H54 (cell line): ENCODE data around the gene TMEM40.
"Not testable (repeated sequence)": the region's sequence is repeated elsewhere in the genome, so short reads cannot be mapped to it uniquely, and the experiment has no call there.

Experiments used
- DNase-seq: peaks from one replicate; pipeline ENCODE4 v3.0.0; 2011; ENCODE audit warnings: low spot score, mixed read lengths; ENCODE audit not compliant: insufficient read length
- FAIRE-seq: peaks from 3 replicates; lab custom pipeline; 2011; peaks lifted over from hg19 to GRCh38; lab: Jason Lieb, UNC
- POLR2A ChIP-seq: IDR thresholded peaks from 2 replicates; pipeline ENCODE4 v1.6.1; 2011; ENCODE audit warnings: low read depth, mild to moderate bottlenecking, low read length

Gene TMEM40

DNA sequence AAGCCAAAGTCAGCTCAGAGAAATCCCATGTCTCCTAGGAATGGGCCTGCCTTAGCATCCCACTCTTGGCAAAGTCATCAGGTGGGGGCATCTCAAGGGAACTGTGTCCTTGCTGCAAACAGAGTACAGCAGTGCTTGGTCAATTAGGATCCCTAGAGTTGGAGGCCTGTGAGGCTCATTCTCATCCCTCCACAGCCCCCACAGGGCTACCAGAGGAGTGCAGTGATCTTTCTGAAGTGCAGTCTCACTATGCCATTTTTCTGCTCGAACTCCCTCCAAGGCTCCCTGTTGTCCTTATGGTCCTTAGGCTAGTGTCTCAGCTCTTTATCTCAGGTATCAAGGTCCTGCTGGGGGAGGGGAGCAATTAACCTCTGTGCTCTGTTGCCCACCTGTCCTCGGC is 31.1 kb downstream of the TMEM40 start:
- DNase-seq (no peak), FAIRE-seq (no peak)
- no peak for TF ChIP-seq POLR2A

DNA sequence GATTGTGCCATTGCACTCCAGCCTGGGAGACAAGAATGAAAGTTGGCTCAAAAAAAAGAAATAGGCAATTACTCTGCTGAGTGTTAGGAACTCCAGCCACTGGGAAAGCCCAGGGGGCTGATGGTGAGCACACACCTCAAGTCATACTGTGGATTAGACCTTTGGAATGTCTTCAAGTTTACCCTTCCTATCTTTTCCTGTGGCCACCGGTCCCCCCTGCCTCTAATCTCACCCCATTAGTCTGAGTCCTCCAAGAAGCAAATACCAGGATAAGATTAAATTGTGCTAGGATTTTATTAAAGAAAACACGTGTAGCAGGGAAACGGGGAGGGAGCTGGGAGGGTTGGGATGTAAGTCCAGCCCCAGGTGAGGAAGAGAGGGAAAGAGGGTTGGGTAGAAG is 31.6 kb downstream of the TMEM40 start:
- FAIRE-seq (no peak), DNase-seq (no peak)
- no peak for TF ChIP-seq POLR2A

DNA sequence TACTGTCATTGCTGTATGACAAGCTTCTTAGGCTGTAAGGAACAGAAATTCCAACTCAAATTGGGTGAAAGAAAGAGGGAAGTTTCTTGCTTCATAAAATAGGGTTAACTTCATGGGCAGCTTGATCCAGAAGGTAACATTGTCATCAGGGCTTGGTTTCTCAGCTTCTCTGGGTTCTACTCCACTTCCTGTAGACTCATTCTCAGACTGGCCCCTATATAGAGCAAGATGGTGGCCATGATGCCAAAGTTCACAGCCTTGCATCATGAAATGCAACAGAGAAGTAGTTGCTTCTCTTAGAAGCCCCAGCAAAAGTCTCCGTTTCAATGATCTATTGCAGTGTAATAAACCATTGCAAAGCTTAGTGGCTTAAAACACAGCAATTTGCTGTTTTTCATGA is 33.6 kb downstream of the TMEM40 start:
- no peak for TF ChIP-seq POLR2A
- DNase-seq (no peak), FAIRE-seq (no peak)

DNA sequence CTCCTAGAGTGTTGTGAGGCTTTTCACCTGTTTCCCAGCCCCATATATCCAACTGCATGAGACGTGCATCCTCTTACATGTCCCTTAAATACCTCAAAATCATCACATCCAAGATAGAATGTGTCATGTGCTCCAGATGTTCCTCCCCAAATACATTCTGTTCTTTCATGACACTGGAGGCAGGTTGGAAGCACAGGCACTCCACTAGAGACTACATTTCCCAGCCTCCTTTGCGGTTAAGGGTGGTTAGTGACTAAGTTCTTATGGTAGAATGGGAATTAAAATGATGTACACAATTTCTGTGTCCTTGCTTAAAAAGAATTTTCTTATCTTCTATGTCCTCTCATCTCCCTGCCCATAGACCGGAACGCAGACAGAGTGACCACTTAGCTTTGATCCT is 34.3 kb downstream of the TMEM40 start:
- DNase-seq (no peak), FAIRE-seq (no peak)

DNA sequence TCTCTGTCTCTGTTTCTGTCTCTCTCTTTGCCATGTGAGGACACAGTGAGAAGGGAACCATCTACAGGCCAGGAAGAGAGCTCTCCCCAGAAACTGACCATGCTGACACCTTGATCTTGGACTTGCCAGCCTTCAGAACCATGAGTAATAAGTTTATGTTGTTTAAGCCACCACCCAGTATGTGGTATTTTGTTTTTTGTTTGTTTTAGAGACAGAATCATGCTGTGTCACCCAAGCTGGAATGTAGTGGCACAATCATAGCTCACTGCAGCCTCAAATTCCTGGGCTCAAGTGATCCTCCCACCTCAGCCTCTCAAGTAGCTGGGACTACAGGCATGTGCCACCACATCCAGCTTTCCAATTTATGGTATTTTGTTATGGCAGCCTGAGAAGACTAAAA is 35.7 kb downstream of the TMEM40 start:
- not testable (repeated sequence) for FAIRE-seq, DNase-seq

More for the DNA sequence above, 34.3 kb downstream of the TMEM40 start:
- TF ChIP-seq POLR2A, result no peak

DNA sequence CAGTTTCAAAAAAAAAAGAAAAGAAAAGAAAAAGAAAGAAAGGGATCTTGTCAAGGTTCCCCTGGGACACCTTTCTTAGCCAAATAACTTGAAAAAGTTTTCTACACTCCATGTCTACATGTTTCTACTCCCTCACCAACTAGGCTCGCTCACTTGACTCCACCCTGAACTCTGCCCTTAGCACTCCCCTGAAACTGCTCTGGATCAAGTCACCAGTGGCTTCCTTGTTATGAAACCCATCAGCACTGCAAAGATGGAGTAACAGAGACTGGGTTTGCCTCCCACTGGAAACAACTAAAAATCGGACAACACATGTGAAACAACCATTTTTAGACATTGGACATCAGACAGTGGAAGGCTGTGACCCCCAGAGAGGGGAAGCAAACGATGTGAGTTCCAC is 36.8 kb downstream of the TMEM40 start:
- DNase-seq, result no peak
- FAIRE-seq, result no peak
- TF ChIP-seq POLR2A, result no peak

DNA sequence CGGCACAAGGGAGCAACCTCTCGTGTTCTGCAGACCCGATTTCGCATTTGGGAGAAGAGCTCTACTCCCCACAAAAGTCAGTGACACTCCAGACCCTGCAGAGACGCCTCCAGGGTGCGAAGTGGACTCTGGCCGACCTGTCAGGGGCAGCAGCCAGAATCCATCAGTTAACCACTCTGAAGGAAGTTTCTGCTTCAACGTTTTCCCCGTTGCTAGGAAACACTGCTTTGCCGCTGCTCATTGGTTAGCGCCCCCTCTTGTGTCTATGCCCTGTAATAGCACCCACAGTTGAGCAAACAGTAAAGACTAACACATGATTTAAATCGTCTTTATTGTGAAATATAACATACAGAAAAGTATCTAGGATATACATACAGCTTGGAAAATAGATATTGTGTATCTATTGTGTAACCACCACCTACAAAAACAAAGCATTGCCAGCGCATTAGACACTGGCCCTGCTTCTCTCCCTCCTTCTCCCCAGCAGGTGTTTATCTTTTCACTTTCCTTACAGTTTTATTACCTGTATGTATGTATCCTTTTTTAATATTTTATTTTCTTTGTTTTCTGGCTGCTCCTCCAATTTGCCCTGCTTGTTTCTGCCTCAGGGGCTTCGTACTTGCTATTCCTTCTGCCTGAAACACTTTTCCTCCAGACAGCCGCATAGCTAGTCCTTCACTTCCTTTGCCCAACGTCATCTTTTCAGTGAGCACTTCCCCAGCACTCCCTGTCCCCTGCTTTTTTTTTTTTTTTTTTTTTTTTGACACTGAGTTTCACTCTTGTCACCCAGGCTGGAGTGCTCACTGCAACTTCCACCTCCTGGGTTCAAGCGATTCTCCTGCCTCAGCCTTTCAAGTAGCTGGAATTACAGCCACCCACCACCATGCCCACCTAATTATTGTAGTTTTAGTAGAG is 38.8 kb downstream of the TMEM40 start:
- FAIRE-seq (peak; percentile 53), DNase-seq (peak; percentile 75)
- TF ChIP-seq POLR2A, result no peak

DNA sequence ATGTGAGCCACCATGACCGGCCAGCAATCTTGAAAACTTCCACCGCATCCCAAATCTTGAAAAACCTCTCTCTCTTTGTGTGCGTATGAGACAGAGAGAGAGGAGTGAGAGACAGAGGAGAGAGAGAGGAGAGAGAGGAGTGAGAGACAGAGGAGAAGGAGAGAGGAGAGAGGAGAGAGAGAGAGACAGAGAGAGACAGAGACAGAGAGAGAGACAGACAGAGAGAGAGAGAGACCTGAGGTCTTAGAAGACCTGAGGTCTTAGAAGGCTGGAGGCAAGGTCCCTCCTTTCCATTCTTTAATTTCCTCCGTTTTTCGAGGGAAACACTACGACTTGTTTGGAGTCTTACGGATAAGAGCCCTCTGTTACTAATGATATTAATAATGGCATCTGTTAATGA is 39.5 kb downstream of the TMEM40 start:
- no peak for DNase-seq
- TF ChIP-seq POLR2A, result no peak
- FAIRE-seq, result no peak

DNA sequence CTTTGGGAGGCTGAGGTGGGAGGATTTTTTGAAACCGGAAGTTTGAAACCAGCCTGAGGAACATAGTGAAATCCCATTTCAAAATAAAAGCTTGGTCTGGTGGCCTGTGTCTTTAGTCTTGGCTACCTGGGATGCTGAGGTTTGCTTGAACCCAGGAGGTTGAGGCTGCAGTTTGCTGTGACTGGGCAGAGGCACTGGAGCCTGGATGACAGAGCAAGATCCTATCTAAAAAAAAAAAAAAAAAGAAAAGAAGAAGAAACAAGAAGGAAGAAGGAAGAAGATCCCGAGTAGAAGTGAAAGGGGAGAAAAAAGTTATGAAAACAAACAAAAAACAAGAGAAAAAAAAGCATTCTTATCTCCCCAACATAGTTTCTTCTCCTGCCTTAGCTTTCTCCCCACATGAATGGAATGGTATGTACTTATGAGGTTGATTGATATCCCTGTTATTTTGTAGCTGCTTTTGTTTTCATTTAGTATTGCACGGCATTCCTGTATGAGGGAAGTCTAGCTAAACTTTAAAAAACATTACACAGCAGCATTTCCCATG is 42.4 kb downstream of the TMEM40 start:
- DNase-seq, result no peak
- no peak for FAIRE-seq

DNA sequence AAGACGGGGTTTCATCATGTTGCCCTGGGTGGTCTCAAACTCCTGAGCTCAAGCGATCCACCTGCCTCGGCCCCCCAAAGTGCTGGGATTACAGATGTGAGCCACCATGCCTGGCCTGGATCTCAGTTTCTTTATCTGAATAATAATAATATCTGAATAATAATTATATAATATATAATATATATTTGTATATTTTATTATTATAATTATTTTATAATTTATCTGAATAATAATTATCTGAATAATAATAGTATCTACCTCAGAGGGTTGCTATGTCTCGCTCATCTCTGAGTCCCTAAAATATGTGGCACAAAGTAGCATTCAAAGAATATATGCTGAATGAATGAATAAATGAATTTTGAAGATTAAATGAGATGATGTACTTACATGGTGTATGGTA is 44.8 kb downstream of the TMEM40 start:
- DNase-seq (no peak), FAIRE-seq (no peak)
- no peak for TF ChIP-seq POLR2A

More for the DNA sequence above, 42.4 kb downstream of the TMEM40 start:
- no peak for TF ChIP-seq POLR2A

DNA sequence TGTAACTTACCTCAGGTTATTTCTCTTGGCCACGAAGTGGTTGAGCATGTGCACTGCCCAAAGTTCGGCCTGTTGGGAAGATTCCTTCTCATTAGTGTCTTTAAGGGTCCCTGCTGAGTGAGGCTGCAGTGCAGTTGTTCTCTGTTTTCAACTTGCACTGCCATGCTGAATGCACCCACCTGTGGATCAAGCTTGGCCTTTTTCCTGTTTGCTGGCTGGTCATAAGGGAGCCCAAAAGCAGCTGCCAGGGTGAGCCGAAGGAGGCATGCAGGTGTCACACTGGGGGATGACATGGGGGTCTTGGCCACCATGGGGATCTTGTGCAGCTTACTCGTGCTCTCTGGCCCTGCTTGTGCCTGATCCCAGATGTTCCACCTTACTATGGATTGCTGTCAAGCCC is 49.0 kb downstream of the TMEM40 start:
- no peak for TF ChIP-seq POLR2A
- DNase-seq (no peak), FAIRE-seq (no peak)

DNA sequence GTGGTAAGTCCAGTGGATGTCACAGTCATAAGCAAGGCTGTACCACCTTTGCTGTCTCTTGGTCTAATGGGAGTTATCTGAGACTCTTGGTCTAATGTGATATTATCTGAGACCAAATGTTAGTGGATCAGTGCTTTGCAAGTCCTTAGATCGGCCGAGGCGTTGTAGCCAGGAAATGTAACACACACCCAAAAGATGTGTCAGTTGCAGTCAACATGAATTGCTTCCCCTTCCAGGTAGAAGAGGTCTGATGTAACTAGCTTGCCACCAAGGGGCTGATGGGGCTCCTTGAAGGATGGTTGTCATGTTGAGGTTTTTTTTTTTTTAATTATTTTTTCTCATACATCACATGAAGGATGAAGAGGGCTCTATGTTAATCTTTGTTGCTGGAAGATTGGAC is 49.7 kb downstream of the TMEM40 start:
- TF ChIP-seq POLR2A, result no peak
- FAIRE-seq, result no peak

DNA sequence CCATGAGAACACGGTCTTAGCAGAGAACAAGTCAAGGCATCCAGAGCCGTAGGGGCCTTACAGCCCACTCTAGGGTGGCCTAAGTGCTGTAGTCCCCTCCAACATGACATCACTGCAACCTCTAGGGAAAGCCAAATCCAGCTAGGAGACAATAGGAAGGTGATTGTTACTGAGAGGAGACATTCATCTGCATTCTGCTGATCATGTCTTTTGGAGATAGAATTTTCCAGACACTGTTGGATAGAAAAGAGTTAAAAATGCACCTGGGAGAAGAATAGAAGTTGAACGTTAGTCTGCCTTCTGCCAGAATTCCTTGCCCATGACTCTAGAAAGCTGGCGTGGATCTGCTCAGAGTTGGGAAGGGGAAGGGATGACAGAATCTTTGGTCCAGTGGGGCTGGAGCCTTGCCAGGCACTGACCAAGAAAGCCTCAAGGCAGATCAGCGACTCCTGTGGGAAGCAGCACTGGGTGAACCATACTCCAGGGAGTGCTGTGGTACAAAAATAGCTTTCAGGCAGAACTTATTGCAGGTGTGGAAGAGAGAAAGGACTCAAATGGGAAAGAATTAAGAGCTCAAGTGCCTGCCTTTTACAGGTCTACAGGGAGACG is 50.4 kb downstream of the TMEM40 start:
- TF ChIP-seq POLR2A, result no peak
- DNase-seq (peak; percentile 74), FAIRE-seq (peak; percentile 78)

More for the DNA sequence above, 49.7 kb downstream of the TMEM40 start:
- DNase-seq, result no peak

DNA sequence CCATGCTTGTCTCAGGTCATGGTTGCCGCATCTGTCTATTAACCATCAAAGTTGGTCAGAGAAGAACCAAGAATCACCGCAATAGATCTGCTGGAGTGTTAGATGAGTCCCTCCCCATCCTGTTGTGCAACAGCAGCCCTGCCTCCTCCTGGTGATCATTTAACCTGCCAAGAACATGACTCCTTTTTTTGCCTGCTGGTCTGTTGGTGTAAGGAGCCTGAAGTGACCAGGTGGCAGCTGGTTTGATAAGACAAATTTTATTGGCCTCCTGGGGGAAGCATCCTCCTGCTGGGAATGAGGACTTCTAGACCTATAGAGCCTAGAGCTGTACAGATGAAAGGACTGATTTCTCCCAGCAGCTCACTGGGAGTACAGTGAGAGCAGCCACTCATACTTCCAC is 51.6 kb downstream of the TMEM40 start:
- FAIRE-seq (no peak), DNase-seq (no peak)
- no peak for TF ChIP-seq POLR2A

DNA sequence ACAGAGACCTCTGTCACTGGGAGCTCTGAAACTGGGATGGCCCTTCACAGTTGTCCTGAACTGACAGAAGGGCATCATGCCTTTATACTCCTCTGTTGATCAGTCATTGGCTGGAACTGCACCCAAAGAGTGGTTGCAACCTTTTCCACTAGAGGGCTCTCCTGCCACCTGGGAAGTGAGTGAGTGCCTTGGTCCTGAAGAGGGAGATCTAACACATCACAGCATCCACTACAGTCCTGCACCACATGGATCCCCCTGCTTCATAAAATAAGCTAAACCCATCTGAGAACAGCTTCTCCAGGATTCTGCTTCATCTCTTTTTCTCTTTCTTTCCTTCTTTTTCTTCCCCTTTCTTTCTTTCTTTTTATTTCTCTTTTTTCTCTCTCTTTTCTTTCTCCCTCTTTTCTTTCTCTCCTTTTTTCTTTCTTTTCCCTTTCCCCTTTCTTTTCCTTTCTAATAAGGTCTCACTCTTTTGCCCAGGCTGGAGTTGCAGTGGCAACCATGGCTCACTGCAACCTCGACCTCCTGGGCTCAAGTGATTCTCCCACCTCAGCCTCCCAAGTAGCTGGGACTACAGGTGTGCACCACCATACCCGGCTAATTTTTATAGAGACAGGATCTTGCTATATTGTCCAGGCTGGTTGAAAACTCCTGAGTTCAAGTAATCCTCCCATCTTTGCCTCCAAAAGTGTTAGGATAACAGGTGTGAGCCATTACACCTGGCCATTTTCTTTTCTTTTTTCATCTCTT is 52.4 kb downstream of the TMEM40 start:
- DNase-seq (peak; percentile 55), FAIRE-seq (peak; percentile 71)
- no peak for TF ChIP-seq POLR2A
